Activated naive CD8-positive, alpha-beta T cell treated with anti-CD3 and anti-CD28 coated beads for 36 hours (primary cell): Measurements from ENCODE around the gene RAMP3. TPM values are rescaled to one million over a fixed set of nuclear protein-coding genes. Genes with fewer than 3 reads are reported as not detected.

Experiments
- DNase-seq: peaks from one replicate; pipeline ENCODE4 v3.0.0; 2021
- H3K27ac Mint-ChIP-seq: one replicate; pipeline ENCODE4 v1.8.0; 2022; ENCODE audit warnings: mild to moderate bottlenecking, moderate library complexity, mixed read lengths
- H3K27me3 Mint-ChIP-seq: one replicate; pipeline ENCODE4 v1.8.0; 2022; ENCODE audit warnings: mild to moderate bottlenecking, mixed read lengths
- H3K36me3 Mint-ChIP-seq: one replicate; pipeline ENCODE4 v1.8.0; 2021; ENCODE audit warnings: mild to moderate bottlenecking, mixed read lengths
- H3K4me1 Mint-ChIP-seq: one replicate; pipeline ENCODE4 v1.8.0; 2021; ENCODE audit warnings: mixed read lengths
- H3K4me3 Mint-ChIP-seq: one replicate; pipeline ENCODE4 v1.8.0; 2022; ENCODE audit warnings: mild to moderate bottlenecking, moderate library complexity, mixed read lengths
- H3K9me3 Mint-ChIP-seq: one replicate; pipeline ENCODE4 v1.8.0; 2022; ENCODE audit warnings: mixed read lengths
- total RNA-seq, 2 experiments: library from RNA; stranded (reverse); gene quantifications; one replicate each; pipeline ENCODE4 v1.2.3, GENCODE V29; 2021

RAMP3 gene
- total RNA-seq, 2 experiments from 2014 or later = not detected

- no peaks in the 10 kb centered on the region for H3K36me3 Mint-ChIP-seq
- no peaks in the 10 kb centered on the region for H3K27me3 Mint-ChIP-seq
- no peak overlapping the region for H3K27ac Mint-ChIP-seq
- H3K4me1 Mint-ChIP-seq = peaks cover 12% of the 10 kb centered on the region
- H3K4me3 Mint-ChIP-seq = no peak overlapping the region
- no peaks in the 10 kb centered on the region for H3K9me3 Mint-ChIP-seq
- no peak for DNase-seq
Observed at GRCh38 chr7:45125193-45125904, 32.2 kb upstream of the RAMP3 start.

GRCh38 chr7:45126201-45126600 is 31.4 kb upstream of the RAMP3 start:
- Mint-ChIP-seq H3K4me3 (no peak overlapping the region), H3K27ac (no peak overlapping the region), H3K9me3 (no peaks in the 10 kb centered on the region), H3K36me3 (no peaks in the 10 kb centered on the region), H3K27me3 (no peaks in the 10 kb centered on the region), H3K4me1 (peaks cover 12% of the 10 kb centered on the region)
- no peak for DNase-seq

DNA sequence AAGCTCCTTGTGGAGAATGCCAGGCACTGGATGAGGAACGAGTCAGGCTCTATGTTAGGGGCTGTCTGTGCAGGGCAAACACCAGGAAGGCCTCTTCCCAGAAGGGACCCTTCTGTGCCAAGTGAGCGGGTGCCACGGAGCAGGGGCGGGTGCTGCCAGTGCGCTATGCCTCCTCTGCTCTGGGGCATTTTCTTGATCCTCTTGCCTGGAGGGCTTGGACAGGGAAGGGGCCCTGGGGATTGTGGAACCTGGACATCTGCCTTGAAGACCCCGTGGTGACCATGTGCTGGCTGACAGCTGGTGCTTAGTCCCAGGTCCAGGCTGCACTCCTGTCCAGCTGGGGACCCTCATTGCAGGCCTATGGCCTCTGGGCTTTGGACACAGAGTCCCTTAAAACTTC is 30.7 kb upstream of the RAMP3 start:
- Mint-ChIP-seq H3K27ac (no peak overlapping the region), H3K36me3 (no peaks in the 10 kb centered on the region), H3K9me3 (no peaks in the 10 kb centered on the region), H3K4me1 (peaks cover 12% of the 10 kb centered on the region), H3K4me3 (no peak overlapping the region), H3K27me3 (no peaks in the 10 kb centered on the region)
- DNase-seq = no peak

DNA sequence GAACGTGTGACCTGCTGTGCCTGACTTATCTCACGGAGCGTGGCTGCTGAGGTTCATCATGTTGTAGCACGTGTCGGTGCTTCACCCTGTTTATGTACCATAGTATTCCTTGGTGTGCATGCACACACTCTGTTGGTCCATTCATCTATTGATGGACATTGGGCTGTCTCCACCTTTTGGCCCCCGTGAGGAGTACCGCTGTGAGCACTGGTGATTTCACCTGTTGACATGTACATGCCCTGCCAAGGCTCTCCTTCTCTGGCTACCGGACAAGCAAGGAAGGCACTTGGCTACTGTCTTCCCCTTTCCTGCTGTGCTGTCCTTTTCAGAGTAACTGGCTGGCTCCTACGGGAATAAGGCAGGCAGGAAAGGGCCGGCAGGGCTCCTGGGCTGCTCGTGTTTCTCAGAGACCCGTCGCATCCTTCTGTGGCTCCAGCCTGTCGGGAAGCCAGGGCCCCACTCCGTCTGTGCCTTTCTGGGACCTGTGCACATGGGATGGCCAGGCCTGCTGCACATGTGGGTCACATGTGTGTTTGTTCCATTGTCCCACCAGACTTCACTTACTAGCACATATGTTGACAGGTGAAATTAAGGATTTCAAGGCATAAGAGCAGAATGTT is 28.3 kb upstream of the RAMP3 start:
- Mint-ChIP-seq H3K36me3 (no peaks in the 10 kb centered on the region), H3K4me1 (no peaks in the 10 kb centered on the region), H3K27ac (no peak overlapping the region), H3K27me3 (no peaks in the 10 kb centered on the region), H3K9me3 (no peaks in the 10 kb centered on the region), H3K4me3 (no peak overlapping the region)
- no peak for DNase-seq

GRCh38 chr7:45129906-45130305 is 27.7 kb upstream of the RAMP3 start:
- no peaks in the 10 kb centered on the region for H3K9me3 Mint-ChIP-seq
- H3K27ac Mint-ChIP-seq = no peak overlapping the region
- H3K4me3 Mint-ChIP-seq = no peak overlapping the region
- no peaks in the 10 kb centered on the region for H3K27me3 Mint-ChIP-seq
- H3K36me3 Mint-ChIP-seq = no peaks in the 10 kb centered on the region
- DNase-seq = no peak
- H3K4me1 Mint-ChIP-seq = no peaks in the 10 kb centered on the region

DNA sequence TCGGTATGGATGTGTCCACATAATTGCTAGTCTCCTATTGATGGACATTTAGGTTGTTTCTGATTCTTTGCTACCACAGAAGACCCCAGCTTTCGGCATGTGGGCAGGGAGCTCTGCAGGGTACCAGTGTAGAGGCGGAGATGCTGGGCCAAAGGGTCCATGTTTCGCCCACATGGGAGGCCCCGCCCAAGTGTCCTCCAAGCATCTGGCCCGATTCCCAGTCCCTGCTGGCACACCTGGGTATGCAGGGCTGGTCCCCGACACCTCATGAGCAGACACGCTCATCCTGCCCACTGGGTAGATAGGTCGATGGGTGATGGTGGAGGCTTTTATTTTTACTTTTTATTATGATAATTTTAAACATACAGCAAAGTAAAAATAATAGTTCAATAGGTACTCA is 26.7 kb upstream of the RAMP3 start:
- Mint-ChIP-seq H3K27me3 (no peaks in the 10 kb centered on the region), H3K4me1 (no peaks in the 10 kb centered on the region), H3K9me3 (no peaks in the 10 kb centered on the region), H3K4me3 (no peak overlapping the region), H3K27ac (no peak overlapping the region), H3K36me3 (no peaks in the 10 kb centered on the region)
- no peak for DNase-seq

DNA sequence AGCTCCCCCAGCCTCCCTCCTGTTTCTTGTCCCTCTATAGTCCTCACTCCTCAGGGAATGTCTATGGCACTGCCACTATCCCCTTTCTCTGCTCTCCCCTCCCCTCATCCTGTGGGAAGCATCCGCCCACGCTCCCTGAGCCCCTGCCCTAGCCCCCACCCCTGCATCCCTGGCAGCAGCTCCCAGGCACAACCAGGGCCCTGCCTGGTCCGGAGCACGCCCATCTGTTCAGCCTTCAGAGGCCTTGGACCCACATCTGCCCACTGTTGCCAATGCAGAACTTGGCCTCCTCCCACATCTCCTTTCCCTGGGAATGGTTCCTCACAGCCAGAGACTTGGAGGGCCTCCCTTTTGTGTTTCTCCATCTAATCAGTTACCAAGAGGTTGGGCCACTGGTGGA is 25.7 kb upstream of the RAMP3 start:
- no peaks in the 10 kb centered on the region for H3K9me3 Mint-ChIP-seq
- DNase-seq = no peak
- H3K27ac Mint-ChIP-seq = no peak overlapping the region
- no peaks in the 10 kb centered on the region for H3K36me3 Mint-ChIP-seq
- H3K4me3 Mint-ChIP-seq = no peak overlapping the region
- peaks cover 6% of the 10 kb centered on the region for H3K4me1 Mint-ChIP-seq
- H3K27me3 Mint-ChIP-seq = no peaks in the 10 kb centered on the region

- no peak for DNase-seq
- no peak overlapping the region for H3K27ac Mint-ChIP-seq
- peaks cover 6% of the 10 kb centered on the region for H3K4me1 Mint-ChIP-seq
- no peaks in the 10 kb centered on the region for H3K9me3 Mint-ChIP-seq
- no peak overlapping the region for H3K4me3 Mint-ChIP-seq
- no peaks in the 10 kb centered on the region for H3K27me3 Mint-ChIP-seq
- H3K36me3 Mint-ChIP-seq = no peaks in the 10 kb centered on the region
Observed at GRCh38 chr7:45132708-45133320, 24.8 kb upstream of the RAMP3 start.

DNA sequence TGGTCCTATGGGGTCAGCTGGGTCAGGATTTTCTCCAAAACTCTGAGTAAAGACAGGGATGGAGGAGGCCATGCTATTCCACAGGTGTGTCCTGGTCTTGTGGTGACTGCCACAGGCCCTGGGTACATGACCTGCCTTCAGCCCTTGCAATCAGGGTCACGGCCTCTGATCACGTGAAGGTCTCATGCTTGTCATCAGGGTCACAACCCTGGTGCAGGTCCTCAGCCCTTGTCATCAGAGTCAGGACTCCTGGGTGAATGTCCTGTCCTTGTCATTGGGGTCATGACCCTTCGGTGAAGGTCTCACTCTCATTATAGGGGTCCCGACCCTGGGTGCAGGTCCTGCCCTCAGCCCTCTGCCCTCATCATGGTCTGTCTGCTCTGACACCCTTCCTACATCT is 24.2 kb upstream of the RAMP3 start:
- Mint-ChIP-seq H3K4me3 (no peak overlapping the region), H3K27ac (no peak overlapping the region), H3K4me1 (peaks cover 6% of the 10 kb centered on the region), H3K9me3 (no peaks in the 10 kb centered on the region), H3K27me3 (no peaks in the 10 kb centered on the region), H3K36me3 (no peaks in the 10 kb centered on the region)
- no peak for DNase-seq

DNA sequence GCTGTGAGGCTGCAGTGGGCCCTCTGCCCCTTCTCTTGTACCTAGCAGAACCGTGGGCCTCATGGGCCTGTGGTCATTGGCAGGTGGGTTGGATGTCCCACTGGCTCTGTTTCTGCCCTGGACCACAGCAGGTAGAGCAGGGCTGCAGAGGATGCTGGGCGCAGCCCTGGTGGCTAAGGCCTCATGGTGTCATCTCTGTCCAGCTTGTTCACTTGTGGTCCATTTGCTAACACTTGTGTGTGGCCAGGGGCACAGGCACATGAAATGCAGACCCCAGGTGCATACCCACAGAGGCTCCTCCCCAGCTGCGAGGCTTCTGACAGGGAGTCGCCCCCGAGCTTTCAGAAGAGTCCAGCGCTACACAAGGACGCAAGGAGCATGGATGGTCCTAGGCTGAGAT is 23.7 kb upstream of the RAMP3 start:
- no peak for DNase-seq
- H3K4me1 Mint-ChIP-seq = peaks cover 6% of the 10 kb centered on the region
- no peak overlapping the region for H3K27ac Mint-ChIP-seq
- H3K4me3 Mint-ChIP-seq = no peak overlapping the region
- no peaks in the 10 kb centered on the region for H3K9me3 Mint-ChIP-seq
- H3K27me3 Mint-ChIP-seq = no peaks in the 10 kb centered on the region
- H3K36me3 Mint-ChIP-seq = no peaks in the 10 kb centered on the region

DNA sequence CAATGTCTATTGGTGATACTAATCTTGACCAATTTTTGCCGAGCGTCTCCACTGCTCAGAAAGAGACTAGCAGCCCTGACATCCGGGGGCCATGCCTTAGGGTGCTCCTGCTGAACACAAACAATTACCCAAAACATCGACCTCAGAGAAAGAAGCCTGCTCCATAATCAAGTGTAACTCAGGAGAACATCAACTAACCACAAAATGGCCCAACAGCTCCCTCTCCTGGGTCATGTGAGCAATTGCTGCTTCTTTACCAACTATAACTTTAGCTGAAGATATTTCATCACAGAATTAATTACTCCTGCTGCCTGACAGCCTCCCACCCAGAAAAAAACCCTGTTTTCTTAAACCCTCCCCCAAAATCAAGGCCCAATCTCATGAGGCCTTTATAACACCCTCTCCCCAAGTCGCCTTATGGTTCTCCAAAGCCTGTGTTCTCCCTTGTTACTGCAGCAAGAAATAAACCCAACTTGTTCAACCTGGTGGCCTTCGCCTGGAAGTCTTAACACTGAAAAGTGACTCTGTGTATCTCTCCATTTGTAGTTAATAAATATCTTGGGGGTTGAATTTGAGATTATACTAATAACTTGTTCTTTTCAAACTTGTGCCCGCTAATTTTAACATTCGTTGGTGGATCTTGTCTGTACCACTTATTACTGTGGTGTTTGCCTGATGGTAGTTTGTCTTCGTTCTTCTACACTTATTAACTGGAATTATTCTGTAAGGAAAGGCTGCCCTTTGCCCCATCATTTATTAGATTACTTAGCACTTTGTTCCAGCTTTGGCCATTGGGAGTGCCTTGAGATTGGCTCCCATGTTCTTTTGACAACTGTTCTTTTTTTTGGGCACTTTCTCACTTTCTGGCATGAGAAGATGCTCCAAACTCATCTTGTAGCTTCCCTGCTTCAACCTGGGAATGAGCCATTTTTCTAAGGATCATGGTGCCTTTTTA is 21.2 kb upstream of the RAMP3 start:
- Mint-ChIP-seq H3K9me3 (no peaks in the 10 kb centered on the region), H3K36me3 (no peaks in the 10 kb centered on the region), H3K27me3 (no peaks in the 10 kb centered on the region), H3K4me1 (peaks cover 6% of the 10 kb centered on the region), H3K27ac (no peak overlapping the region), H3K4me3 (no peak overlapping the region)
- DNase-seq = peak; percentile 51

DNA sequence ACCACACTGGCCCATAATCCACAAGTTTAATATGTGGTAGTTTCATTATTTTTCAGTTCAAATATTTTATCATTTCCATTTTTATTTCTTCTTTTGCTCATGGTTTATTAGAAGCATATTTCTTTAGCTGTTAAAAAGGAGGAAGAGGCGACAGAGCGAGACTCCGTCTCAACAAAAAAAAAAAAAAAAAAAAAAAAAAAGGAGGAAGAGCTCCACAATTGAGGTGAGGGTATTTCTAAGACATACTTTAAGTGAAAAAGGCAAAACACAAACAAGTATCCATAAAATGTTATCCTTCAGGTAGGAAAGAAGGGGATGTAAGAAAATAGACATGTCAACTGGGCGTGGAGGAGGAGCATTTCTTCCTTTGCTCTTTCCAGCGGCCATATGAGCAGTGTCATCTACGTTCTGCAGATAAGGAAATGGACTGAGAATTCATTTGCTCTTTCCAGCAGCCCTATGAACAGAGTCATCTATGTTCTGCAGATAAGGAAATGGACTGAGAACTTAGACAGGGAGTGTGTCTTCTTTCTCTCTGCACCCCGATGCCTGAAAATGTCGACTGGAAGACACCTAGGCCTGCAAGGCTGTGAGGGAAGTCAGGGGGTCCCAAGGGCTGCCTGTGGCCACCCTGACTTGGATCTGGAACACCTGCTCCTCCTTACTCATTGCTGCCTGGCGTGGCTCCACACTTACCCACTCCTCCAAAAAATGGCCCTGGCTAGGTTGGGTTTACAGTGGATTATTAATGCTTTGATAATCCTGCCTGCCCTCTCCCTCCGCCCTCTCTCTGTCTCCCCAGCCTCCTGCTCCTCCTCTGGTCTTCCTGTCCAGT is 18.9 kb upstream of the RAMP3 start:
- no peaks in the 10 kb centered on the region for H3K27me3 Mint-ChIP-seq
- H3K4me1 Mint-ChIP-seq = peaks cover 6% of the 10 kb centered on the region
- H3K4me3 Mint-ChIP-seq = no peak overlapping the region
- no peak for DNase-seq
- H3K36me3 Mint-ChIP-seq = no peaks in the 10 kb centered on the region
- no peaks in the 10 kb centered on the region for H3K9me3 Mint-ChIP-seq
- no peak overlapping the region for H3K27ac Mint-ChIP-seq

- H3K27me3 Mint-ChIP-seq = no peaks in the 10 kb centered on the region
- H3K4me1 Mint-ChIP-seq = peaks cover 6% of the 10 kb centered on the region
- H3K36me3 Mint-ChIP-seq = no peaks in the 10 kb centered on the region
- no peak for DNase-seq
- no peaks in the 10 kb centered on the region for H3K9me3 Mint-ChIP-seq
- no peak overlapping the region for H3K4me3 Mint-ChIP-seq
- no peak overlapping the region for H3K27ac Mint-ChIP-seq
Observed at GRCh38 chr7:45140827-45141226, 16.8 kb upstream of the RAMP3 start.

- H3K36me3 Mint-ChIP-seq = no peaks in the 10 kb centered on the region
- peaks cover 6% of the 10 kb centered on the region for H3K27me3 Mint-ChIP-seq
- no peaks in the 10 kb centered on the region for H3K9me3 Mint-ChIP-seq
- no peaks in the 10 kb centered on the region for H3K4me1 Mint-ChIP-seq
- H3K4me3 Mint-ChIP-seq = no peak overlapping the region
- H3K27ac Mint-ChIP-seq = no peak overlapping the region
- no peak for DNase-seq
Observed at GRCh38 chr7:45143616-45144015, 14.0 kb upstream of the RAMP3 start.
